Trophoblast cell (in vitro differentiated cells and primary cell): ENCODE results near the gene ARHGEF16.

Source experiments
- DNase-seq, 2 donors: peaks; one replicate each; pipeline ENCODE4 v3.0.0-alpha.2; 2016
- H2AFZ ChIP-seq: 2 replicates; pipeline ENCODE4 v1.6.1; 2013; ENCODE audit warnings: low read length, moderate library complexity, mild to moderate bottlenecking; ENCODE audit not compliant: insufficient read depth, poor library complexity
- H2AK5ac ChIP-seq: 2 replicates; pipeline ENCODE4 v1.6.1; 2013; ENCODE audit warnings: mild to moderate bottlenecking, low read length
- H2BK120ac ChIP-seq: 2 replicates; pipeline ENCODE4 v1.6.1; 2013; ENCODE audit warnings: low read length, mild to moderate bottlenecking, moderate library complexity; ENCODE audit not compliant: insufficient read depth, poor library complexity
- H2BK12ac ChIP-seq: 2 replicates; pipeline ENCODE4 v1.6.1; 2013; ENCODE audit warnings: mild to moderate bottlenecking, low read length, moderate library complexity
- H2BK5ac ChIP-seq: 2 replicates; pipeline ENCODE4 v1.6.1; 2013; ENCODE audit warnings: low read length, low read depth, moderate library complexity, mild to moderate bottlenecking; ENCODE audit not compliant: poor library complexity
- H3K14ac ChIP-seq: 2 replicates; pipeline ENCODE4 v1.6.1; 2013; ENCODE audit warnings: mild to moderate bottlenecking, low read length
- H3K18ac ChIP-seq: 2 replicates; pipeline ENCODE4 v1.6.1; 2013; ENCODE audit warnings: mild to moderate bottlenecking, low read length
- H3K23ac ChIP-seq: 2 replicates; pipeline ENCODE4 v1.6.1; 2013; ENCODE audit warnings: low read length
- H3K27ac ChIP-seq: 2 replicates; pipeline ENCODE4 v1.5.1; 2013; ENCODE audit warnings: low read depth, mild to moderate bottlenecking, inconsistent platforms, low read length, moderate library complexity
- H3K27me3 ChIP-seq: 2 replicates; pipeline ENCODE4 v1.6.1; 2013; ENCODE audit warnings: inconsistent platforms, mild to moderate bottlenecking, low read length, moderate library complexity; ENCODE audit not compliant: insufficient read depth
- H3K36me3 ChIP-seq, 2 experiments: 1 replicate in 1 of 2; 2 replicates in 1 of 2; pipeline ENCODE4 v1.6.1; 2013; ENCODE audit warnings: low read length in 2 of 2, mild to moderate bottlenecking in 2 of 2, moderate library complexity in 1 of 2; ENCODE audit not compliant: insufficient read depth in 2 of 2, control insufficient read depth in 1 of 2
- H3K4ac ChIP-seq: 2 replicates; pipeline ENCODE4 v1.6.1; 2013; ENCODE audit warnings: low read depth, mild to moderate bottlenecking, low read length, moderate library complexity
- H3K4me1 ChIP-seq, 2 experiments: 1 replicate in 1 of 2; 2 replicates in 1 of 2; pipeline ENCODE4 v1.6.1; 2013; ENCODE audit warnings: low read length in 2 of 2, mild to moderate bottlenecking in 2 of 2, moderate library complexity in 1 of 2; ENCODE audit not compliant: insufficient read depth in 2 of 2, control insufficient read depth in 1 of 2
- H3K4me2 ChIP-seq: 2 replicates; pipeline ENCODE4 v1.6.1; 2013; ENCODE audit warnings: inconsistent platforms, mild to moderate bottlenecking, low read length, moderate library complexity
- H3K4me3 ChIP-seq: 2 replicates; pipeline ENCODE4 v1.5.1; 2013; ENCODE audit warnings: mild to moderate bottlenecking, low read depth, low read length, inconsistent platforms
- H3K79me1 ChIP-seq: one replicate; pipeline ENCODE4 v1.6.1; 2013; ENCODE audit warnings: low read length
- H3K79me2 ChIP-seq: 2 replicates; pipeline ENCODE4 v1.6.1; 2013; ENCODE audit warnings: low read length, mild to moderate bottlenecking; ENCODE audit not compliant: control insufficient read depth, insufficient read depth, poor library complexity
- H3K9ac ChIP-seq: 2 replicates; pipeline ENCODE4 v1.6.1; 2013; ENCODE audit warnings: mild to moderate bottlenecking, low read length
- H3K9me3 ChIP-seq: 2 replicates; pipeline ENCODE4 v1.6.1; 2013; ENCODE audit warnings: low read depth, mild to moderate bottlenecking, control low read depth, inconsistent platforms, low read length; ENCODE audit not compliant: insufficient read depth
- H4K12ac ChIP-seq: 2 replicates; pipeline ENCODE4 v1.6.1; 2013; ENCODE audit warnings: low read depth, mild to moderate bottlenecking, low read length, moderate library complexity
- H4K8ac ChIP-seq: 2 replicates; pipeline ENCODE4 v1.6.1; 2013; ENCODE audit warnings: low read depth, mild to moderate bottlenecking, low read length, moderate library complexity
- H4K91ac ChIP-seq: one replicate; pipeline ENCODE4 v1.6.1; 2013; ENCODE audit warnings: low read depth, mild to moderate bottlenecking, low read length, moderate library complexity
- WGBS: extraction: QIAGEN DNeasy Blood & Tissue Kit; methylation state at CpG from one replicate; pipeline ENCODE4 v1.1.7; 2013; ENCODE audit warnings: missing lambda C conversion rate; ENCODE audit not compliant: insufficient read length, insufficient coverage; ENCODE audit errors: extremely low coverage; 5-methylcytosine and 5-hydroxymethylcytosine counted together

The ARHGEF16 gene

GRCh38 chr1:3485016-3485415 lies 30.6 kb downstream of the ARHGEF16 start:
- WGBS = no CpG with 5 or more reads among the region's 14 CpGs
- Histone ChIP-seq H3K14ac (no peak overlapping the region), H2BK5ac (no peak overlapping the region), H4K8ac (no peak overlapping the region), H2BK12ac (no peak overlapping the region), H4K91ac (no peak overlapping the region), H3K18ac (no peak overlapping the region), H3K79me2 (no peaks in the 10 kb centered on the region), H3K23ac (no peak overlapping the region), H3K4me1 (peaks cover 4 to 6% of the 10 kb centered on the region in 2 experiments), H4K12ac (no peak overlapping the region), H3K9me3 (peaks cover 2% of the 10 kb centered on the region), H3K36me3 (no peaks in the 10 kb centered on the region), H2BK120ac (no peak overlapping the region), H3K27ac (no peak overlapping the region), H3K27me3 (no peaks in the 10 kb centered on the region), H3K4me2 (no peak overlapping the region), H2AK5ac (no peak overlapping the region), H3K4me3 (no peak overlapping the region), H3K9ac (no peak overlapping the region), H2AFZ (no peak overlapping the region), H3K4ac (no peak overlapping the region), H3K79me1 (no peaks in the 10 kb centered on the region)
- DNase-seq = no peak

DNA sequence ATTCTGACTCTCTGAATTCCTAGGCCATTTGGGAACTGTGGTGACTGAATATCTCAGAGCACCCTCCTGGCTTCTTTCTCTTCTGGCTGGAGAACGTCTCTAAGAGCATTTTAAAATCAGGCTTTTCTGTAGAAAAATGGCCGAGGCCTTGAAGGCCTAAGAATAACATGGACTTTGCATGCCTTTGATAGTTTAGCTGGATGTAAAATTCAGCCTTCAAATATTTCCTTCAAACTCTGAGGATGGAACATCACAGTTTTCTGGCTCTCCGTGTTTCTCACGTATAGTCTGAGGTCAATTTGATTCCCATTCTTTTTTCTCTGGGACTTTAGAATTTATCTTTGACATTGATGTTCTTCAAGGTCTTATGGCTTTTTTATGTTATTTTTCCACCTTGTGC lies 34.0 kb downstream of the ARHGEF16 start:
- H2AK5ac ChIP-seq = no peak overlapping the region
- DNase-seq = no peak
- no peak overlapping the region for H4K91ac ChIP-seq
- H4K12ac ChIP-seq = no peak overlapping the region
- no peak overlapping the region for H2AFZ ChIP-seq
- no peak overlapping the region for H3K4me3 ChIP-seq
- H3K14ac ChIP-seq = no peak overlapping the region
- no peak overlapping the region for H4K8ac ChIP-seq
- no CpG with 5 or more reads among the region's 4 CpGs for WGBS
- no peak overlapping the region for H3K4me2 ChIP-seq
- H3K9me3 ChIP-seq = peaks cover 6% of the 10 kb centered on the region
- no peak overlapping the region for H2BK5ac ChIP-seq
- H2BK12ac ChIP-seq = no peak overlapping the region
- no peaks in the 10 kb centered on the region for H3K79me1 ChIP-seq
- H3K79me2 ChIP-seq = no peaks in the 10 kb centered on the region
- H2BK120ac ChIP-seq = no peak overlapping the region
- H3K36me3 ChIP-seq = no peaks in the 10 kb centered on the region
- no peaks in the 10 kb centered on the region for H3K4me1 ChIP-seq
- no peak overlapping the region for H3K23ac ChIP-seq
- no peak overlapping the region for H3K18ac ChIP-seq
- no peak overlapping the region for H3K27ac ChIP-seq
- H3K4ac ChIP-seq = no peak overlapping the region
- H3K27me3 ChIP-seq = no peaks in the 10 kb centered on the region
- H3K9ac ChIP-seq = no peak overlapping the region

- H3K36me3 ChIP-seq = no peaks in the 10 kb centered on the region
- H4K8ac ChIP-seq = no peak overlapping the region
- H3K23ac ChIP-seq = no peak overlapping the region
- no peak overlapping the region for H2BK120ac ChIP-seq
- no peaks in the 10 kb centered on the region for H3K4me1 ChIP-seq
- H3K14ac ChIP-seq = no peak overlapping the region
- no peak for DNase-seq
- H3K4me2 ChIP-seq = no peak overlapping the region
- H3K9ac ChIP-seq = no peak overlapping the region
- no peak overlapping the region for H2AK5ac ChIP-seq
- H2BK5ac ChIP-seq = no peak overlapping the region
- no peaks in the 10 kb centered on the region for H3K79me2 ChIP-seq
- H2BK12ac ChIP-seq = no peak overlapping the region
- H2AFZ ChIP-seq = no peak overlapping the region
- peaks cover 6% of the 10 kb centered on the region for H3K9me3 ChIP-seq
- H3K79me1 ChIP-seq = no peaks in the 10 kb centered on the region
- no peak overlapping the region for H3K4me3 ChIP-seq
- H4K91ac ChIP-seq = no peak overlapping the region
- WGBS = no CpG with 5 or more reads among the region's 23 CpGs
- H3K4ac ChIP-seq = no peak overlapping the region
- no peaks in the 10 kb centered on the region for H3K27me3 ChIP-seq
- no peak overlapping the region for H3K27ac ChIP-seq
- H4K12ac ChIP-seq = no peak overlapping the region
- no peak overlapping the region for H3K18ac ChIP-seq
Observed at GRCh38 chr1:3490046-3490745, 35.7 kb downstream of the ARHGEF16 start.

GRCh38 chr1:3491291-3492246 lies 37.1 kb downstream of the ARHGEF16 start:
- no peak overlapping the region for H3K23ac ChIP-seq
- no peak overlapping the region for H3K27ac ChIP-seq
- no peak overlapping the region for H4K8ac ChIP-seq
- no peaks in the 10 kb centered on the region for H3K79me2 ChIP-seq
- H4K91ac ChIP-seq = no peak overlapping the region
- DNase-seq = peak; percentile 59 to 85
- no peak overlapping the region for H4K12ac ChIP-seq
- H2BK120ac ChIP-seq = no peak overlapping the region
- H3K18ac ChIP-seq = no peak overlapping the region
- H3K79me1 ChIP-seq = no peaks in the 10 kb centered on the region
- H3K27me3 ChIP-seq = no peaks in the 10 kb centered on the region
- peak overlapping the region; percentile 42 for H3K4me3 ChIP-seq
- H2BK12ac ChIP-seq = no peak overlapping the region
- H2AK5ac ChIP-seq = no peak overlapping the region
- H3K14ac ChIP-seq = no peak overlapping the region
- H3K9me3 ChIP-seq = peaks cover 6% of the 10 kb centered on the region
- H3K9ac ChIP-seq = no peak overlapping the region
- H3K4me1 ChIP-seq = no peaks in the 10 kb centered on the region
- WGBS = no CpG with 5 or more reads among the region's 41 CpGs
- no peaks in the 10 kb centered on the region for H3K36me3 ChIP-seq
- peak overlapping the region; percentile 43 for H3K4me2 ChIP-seq
- no peak overlapping the region for H3K4ac ChIP-seq
- H2AFZ ChIP-seq = no peak overlapping the region
- no peak overlapping the region for H2BK5ac ChIP-seq
